Measurements from ENCODE around the gene HBS1L.
"Not testable (repeated sequence)": the region's sequence is repeated elsewhere in the genome, so short reads cannot be mapped to it uniquely, and the experiment has no call there.

HBS1L gene

DNA sequence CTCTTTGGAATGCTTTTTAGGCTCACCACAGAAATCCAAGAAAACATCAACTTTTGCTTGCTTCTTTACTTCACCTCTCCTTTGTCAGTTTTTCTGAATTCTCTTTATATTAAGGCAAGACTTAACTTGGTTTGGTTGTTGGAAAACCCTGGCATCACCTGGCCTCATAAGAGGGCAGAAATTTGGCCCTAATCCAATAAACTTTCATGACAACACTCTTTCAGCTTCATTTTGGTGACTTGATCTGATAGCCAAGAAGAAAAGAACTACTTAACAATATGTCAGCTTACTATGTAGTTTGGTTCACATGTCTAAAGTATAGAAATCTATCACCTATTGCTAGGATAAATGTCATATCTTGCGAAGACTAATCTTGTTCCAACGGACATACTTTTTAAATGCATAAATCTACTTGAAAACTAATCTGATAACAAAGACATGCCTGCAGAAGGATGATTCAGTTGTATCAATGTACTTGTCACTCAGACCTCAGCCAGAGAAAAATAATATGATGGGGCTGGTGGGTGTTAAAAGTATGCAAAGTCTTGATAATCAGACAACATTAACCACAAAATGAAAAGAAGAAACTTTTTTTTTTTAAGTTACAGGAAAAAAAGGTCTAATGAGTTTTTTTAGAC lies 19.3 kb upstream of the HBS1L start:
- no peak for DNase-seq

GRCh38 chr6:135073217-135073616 lies 18.6 kb upstream of the HBS1L start:
- no peak for DNase-seq

GRCh38 chr6:135072753-135073152 lies 18.1 kb upstream of the HBS1L start:
- no peak for DNase-seq

- no peak for DNase-seq
Measured at GRCh38 chr6:135071541-135071940, 16.9 kb upstream of the HBS1L start.

DNA sequence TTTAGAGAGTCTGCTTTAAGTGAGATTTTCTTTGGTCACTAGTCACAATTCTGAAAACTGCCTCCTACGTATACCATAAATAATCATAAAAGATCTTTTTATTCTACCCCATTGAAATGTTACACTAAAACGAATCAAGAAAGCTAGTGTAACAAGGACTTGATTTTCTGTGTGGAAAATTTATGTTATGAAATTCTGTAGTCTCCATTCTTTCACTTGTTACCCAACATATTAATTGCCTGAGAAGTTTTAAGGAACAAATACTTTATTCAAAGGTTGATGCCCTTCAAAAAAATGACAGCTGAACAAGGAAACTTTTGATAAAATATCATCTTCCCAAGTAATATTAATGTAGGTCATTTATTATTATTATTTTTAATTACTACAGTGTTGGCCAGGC lies 13.3 kb upstream of the HBS1L start:
- no peak for DNase-seq

- DNase-seq = no peak
Measured at GRCh38 chr6:135066806-135067205, 12.2 kb upstream of the HBS1L start.

DNA sequence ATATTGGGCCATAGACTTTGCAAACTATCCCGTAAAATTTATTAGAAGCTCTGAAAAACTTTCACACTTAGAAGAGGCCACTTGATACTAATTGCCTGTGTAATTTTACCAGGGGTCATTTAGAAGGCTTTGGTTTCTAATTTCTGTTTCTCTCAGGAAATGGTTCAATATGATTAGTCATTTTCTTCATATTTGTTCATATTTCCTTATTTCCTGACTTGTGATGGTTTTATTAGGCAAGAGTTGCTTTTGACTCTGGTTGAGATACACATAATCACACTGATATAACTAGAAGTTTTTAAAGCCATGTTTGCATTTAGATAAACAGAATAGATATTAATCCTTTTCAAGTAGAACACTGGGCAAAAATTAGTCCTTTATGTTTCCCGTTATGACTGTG lies 11.8 kb upstream of the HBS1L start:
- DNase-seq = no peak

- DNase-seq = no peak
Measured at GRCh38 chr6:135064586-135064985, 10.0 kb upstream of the HBS1L start.

GRCh38 chr6:135063926-135064325 lies 9.3 kb upstream of the HBS1L start:
- no peak for DNase-seq

GRCh38 chr6:135062735-135063134 lies 8.1 kb upstream of the HBS1L start:
- DNase-seq = no peak

- DNase-seq = no peak
Measured at GRCh38 chr6:135060076-135060475, 5.5 kb upstream of the HBS1L start.

DNA sequence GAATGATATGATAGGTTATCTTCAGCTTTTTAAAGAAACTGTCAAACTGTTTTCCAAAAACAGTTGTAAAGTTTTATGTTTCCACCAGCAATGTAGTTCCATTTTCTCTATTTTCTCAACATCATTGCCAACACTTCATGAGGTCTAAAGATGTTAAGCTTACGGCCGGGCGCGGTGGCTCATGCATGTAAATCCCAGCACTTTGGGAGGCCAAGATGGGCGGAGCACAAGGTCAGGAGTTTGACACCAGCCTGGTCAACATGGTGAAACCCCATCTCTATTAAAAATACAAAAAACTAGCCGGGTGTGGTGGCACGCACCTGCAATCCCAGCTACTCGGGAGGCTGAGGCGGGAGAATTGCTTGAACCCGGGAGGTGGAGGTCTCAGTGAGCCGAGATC lies 3.7 kb upstream of the HBS1L start:
- DNase-seq = not testable (repeated sequence)

GRCh38 chr6:135056632-135057031 lies 2.0 kb upstream of the HBS1L start:
- no peak for DNase-seq

GRCh38 chr6:135054226-135054568 lies 425 bp downstream of the HBS1L start:
- DNase-seq = no peak

DNA sequence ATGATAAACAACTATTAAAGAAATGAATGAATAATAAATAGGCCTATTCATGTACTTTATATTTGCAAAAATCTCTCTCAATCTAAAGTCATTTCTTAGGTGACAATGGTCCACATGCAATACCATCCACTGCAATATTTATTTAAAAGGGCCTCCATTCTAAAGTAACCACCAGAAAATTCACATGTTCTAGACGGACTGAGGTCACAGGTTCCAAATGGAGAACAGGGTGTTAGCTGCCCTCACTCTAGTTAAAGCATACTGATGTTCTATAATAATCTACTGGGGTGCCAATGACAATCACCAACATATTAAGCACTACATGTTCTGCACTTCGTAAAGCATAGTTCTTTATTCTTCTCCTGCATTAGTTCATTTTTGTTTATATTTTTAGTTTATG lies 1.2 kb downstream of the HBS1L start:
- no peak for DNase-seq

GRCh38 chr6:135052939-135053338 lies 1.7 kb downstream of the HBS1L start:
- DNase-seq = no peak

GRCh38 chr6:135048915-135049314 lies 5.7 kb downstream of the HBS1L start:
- DNase-seq = no peak

DNA sequence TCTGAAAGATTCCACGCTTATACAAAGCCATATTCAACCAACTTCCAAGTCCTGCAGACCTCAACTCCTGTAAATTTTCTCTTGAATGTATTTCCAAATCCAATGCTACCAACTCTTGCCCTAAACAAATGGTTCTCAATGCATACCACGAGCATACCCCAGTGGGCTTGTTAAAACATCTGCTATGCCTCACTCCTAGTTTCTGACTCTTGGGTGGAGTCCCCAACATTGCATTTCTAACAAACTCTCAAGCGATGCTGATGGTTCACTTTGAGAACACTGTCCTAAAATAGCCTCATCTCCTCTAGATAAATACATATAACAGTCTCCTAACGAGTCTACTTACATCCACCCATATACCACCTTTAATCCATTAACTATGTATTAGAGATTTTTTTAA lies 7.3 kb downstream of the HBS1L start:
- no peak for DNase-seq

DNA sequence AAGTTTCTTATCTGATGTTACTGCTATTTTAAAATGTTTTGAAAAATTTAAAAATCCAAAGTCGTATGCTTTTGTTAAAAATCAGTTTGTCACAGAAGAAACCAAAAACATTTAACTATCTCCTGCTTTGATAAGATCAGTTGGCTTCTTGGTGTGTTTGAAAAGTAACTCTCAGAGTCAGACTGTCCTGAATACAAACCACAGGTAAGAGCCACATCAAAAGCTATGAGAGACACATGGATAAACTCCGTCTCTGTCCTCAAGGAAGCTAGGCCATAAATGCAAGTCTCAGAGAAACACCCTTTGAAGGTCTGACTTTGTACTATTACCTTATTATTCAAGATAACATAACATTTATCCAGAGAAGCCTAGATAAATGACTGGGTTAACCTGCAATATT lies 7.7 kb downstream of the HBS1L start:
- DNase-seq = no peak

- no peak for DNase-seq
Measured at GRCh38 chr6:135044639-135045038, 10.0 kb downstream of the HBS1L start.

- DNase-seq = no peak
Measured at GRCh38 chr6:135043846-135044245, 10.8 kb downstream of the HBS1L start.

GRCh38 chr6:135043364-135043763 lies 11.3 kb downstream of the HBS1L start:
- DNase-seq = no peak

DNA sequence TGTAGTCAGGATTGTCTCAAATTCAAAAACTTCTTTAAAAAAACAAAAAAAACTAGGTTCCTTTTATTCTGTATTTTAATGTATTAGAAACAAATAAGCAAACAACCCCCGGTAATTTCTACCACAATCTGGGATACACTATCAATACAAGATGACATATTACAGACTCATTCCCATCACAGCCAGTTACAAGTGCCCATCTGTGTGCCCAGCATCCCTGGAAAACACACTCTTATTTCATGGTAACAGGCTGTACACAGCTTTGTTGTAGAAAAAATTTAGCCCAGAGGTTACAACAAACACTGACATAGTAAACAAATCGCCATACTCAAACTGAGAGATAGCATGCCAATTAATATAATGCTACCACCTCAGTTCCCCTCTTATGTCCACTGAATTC lies 16.3 kb downstream of the HBS1L start:
- DNase-seq = no peak

DNA sequence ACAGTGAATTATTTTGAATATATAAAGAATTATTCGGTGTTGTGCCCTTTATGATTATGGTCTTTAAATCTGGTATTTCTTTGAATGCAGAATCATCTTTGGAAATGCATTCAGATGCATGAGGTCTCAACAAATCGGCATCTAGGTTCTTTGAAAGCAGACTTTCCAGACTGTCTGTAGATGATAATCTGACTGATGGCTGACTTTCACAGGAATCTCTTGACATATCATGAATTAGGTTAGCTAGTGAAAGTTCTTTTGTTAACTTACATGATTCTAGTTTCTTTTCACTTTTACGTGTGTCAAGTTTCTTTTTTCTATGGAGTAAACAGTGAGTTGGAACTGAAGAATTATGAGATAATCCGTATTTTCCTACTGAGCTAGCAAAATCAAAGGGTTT lies 17.1 kb downstream of the HBS1L start:
- DNase-seq = no peak

DNA sequence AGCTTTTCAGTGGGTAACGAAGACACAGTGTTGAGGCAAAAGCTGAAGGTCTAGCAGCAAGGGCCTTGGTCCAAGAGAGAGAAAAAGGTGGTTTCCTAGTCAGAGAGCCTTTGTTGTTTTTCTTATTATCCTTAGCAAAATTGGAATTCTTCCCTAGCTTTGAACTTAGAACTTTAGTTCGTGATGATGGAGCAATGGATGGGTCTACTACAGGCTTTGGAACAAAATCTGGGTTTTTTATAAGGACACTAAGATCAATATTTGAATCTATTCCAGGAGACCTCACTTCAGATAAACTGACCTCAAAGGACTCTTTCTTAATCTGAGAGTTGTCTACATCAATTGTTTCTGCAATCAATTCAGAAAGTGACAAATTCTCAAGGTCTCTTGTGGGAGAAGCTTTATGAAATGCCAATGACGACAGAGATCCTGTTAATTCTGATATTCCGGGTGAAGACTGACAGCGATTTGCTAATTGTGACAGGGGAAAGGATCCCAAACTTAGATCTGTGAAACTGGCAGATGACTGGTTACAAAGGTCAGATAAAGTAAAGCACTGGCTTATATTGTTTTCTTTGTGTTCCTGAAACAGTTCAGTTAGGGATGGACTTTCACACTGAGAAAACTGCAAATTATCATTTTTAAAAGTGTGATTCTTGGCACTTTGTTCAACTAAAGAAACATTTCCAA lies 17.7 kb downstream of the HBS1L start:
- DNase-seq = no peak
